Retinal pigment epithelial cell (primary cell): Measurements from ENCODE around the gene CIB4.

Experiments used
- DNase-seq: peaks from one replicate; pipeline ENCODE4 v3.0.0-alpha.2; 2010; ENCODE audit warnings: low read depth
- H3K4me3 ChIP-seq: 2 replicates; pipeline ENCODE4 v1.5.1; 2011; ENCODE audit warnings: mild to moderate bottlenecking, low read length, control low read depth, moderate library complexity
- CTCF ChIP-seq: conservative IDR thresholded peaks from 2 replicates; pipeline ENCODE4 v1.5.1; 2011; ENCODE audit warnings: low read depth, low read length, control low read depth, inconsistent platforms

The CIB4 gene

GRCh38 chr2:26579025-26579722 is 62.0 kb downstream of the CIB4 start:
- TF ChIP-seq CTCF = no peak
- no peak for DNase-seq
- no peak overlapping the region for H3K4me3 ChIP-seq

GRCh38 chr2:26578581-26578980 is 62.6 kb downstream of the CIB4 start:
- DNase-seq = no peak
- H3K4me3 ChIP-seq = no peak overlapping the region
- no peak for TF ChIP-seq CTCF

- DNase-seq = no peak
- no peak for TF ChIP-seq CTCF
Measured at GRCh38 chr2:26578113-26578458, 63.1 kb downstream of the CIB4 start.

GRCh38 chr2:26577442-26578112 is 63.6 kb downstream of the CIB4 start:
- no peak for DNase-seq
- peak; percentile 99 for TF ChIP-seq CTCF
- no peak overlapping the region for H3K4me3 ChIP-seq

More at GRCh38 chr2:26578113-26578458, 63.1 kb downstream of the CIB4 start:
- no peak overlapping the region for H3K4me3 ChIP-seq

- no peak for DNase-seq
- TF ChIP-seq CTCF = no peak
- no peak overlapping the region for H3K4me3 ChIP-seq
Measured at GRCh38 chr2:26576565-26577441, 64.4 kb downstream of the CIB4 start.

GRCh38 chr2:26575836-26576564 is 65.2 kb downstream of the CIB4 start:
- no peak for DNase-seq
- H3K4me3 ChIP-seq = no peak overlapping the region
- TF ChIP-seq CTCF = no peak
